Progenitor cell of endocrine pancreas (in vitro differentiated cells): ENCODE measurements around the gene SLC35D3. TPM values are rescaled to one million over a fixed set of nuclear protein-coding genes. Genes with fewer than 3 reads are reported as not detected.

ENCODE experiments used
- total RNA-seq: library from RNA; stranded (reverse); gene quantifications from 2 replicates; pipeline ENCODE4 v1.2.1, GENCODE V29; 2021

Gene SLC35D3
- total RNA-seq, 1 donor from 2014 or later: not detected

Other genes with a start within 250 kb of the SLC35D3 start
- gene MAP3K5, start 129.8 kb upstream of the SLC35D3 start, total RNA-seq: 0.91 and 1.1 TPM in 2 replicates
- gene PEX7, start 99.7 kb upstream of the SLC35D3 start, total RNA-seq: 6.9 and 9.0 TPM in 2 replicates
- 0.84 and 0.93 TPM in 2 replicates for gene IL20RA, start 122.7 kb downstream of the SLC35D3 start, total RNA-seq